ENCODE results near the gene LYVE1.

Gene LYVE1

GRCh38 chr11:10520562-10520961, 47.9 kb downstream of the LYVE1 start:
- DNase-seq (ENCODE audit: low read depth): no peak

DNA sequence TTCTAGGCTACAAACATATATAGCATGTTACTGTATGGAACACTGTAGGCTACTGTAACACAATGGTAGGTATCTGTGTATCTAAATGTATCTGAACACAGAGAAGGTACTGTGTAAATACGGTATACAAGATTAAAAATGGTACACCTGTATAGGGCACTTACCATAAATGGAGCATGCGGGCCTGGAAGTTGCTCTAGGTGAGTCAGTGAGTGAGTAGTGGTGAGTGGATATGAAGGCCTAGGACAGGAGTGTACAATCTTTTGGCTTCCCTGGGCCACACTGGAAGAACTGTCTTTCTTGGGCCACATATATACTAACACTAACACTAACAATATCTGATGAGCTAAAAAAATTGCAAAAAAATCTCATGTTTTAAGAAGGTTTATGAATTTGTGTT, 48.8 kb downstream of the LYVE1 start:
- no peak for DNase-seq (ENCODE audit: low read depth)

DNA sequence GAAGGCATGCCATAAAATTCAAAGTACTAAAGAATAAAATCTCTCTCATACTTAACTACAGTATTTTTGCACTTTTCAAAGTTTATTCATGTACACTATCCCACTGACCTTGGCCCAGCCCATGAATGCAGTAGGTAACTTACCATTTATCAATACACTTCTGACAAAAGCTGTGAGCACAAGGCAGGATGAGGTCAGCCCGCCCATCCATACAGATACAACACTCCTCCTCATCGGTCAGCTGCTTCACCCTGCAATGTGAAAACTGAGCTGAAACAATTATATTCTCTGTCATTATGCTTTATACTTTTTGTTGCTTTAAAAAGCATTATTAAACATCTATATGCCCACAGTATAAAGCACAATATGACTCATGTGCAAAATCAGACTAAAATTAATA, 49.6 kb downstream of the LYVE1 start:
- no peak for DNase-seq (ENCODE audit: low read depth)

GRCh38 chr11:10518123-10518522, 50.3 kb downstream of the LYVE1 start:
- no peak for DNase-seq (ENCODE audit: low read depth)

- no peak for DNase-seq (ENCODE audit: low read depth)
Observed at GRCh38 chr11:10515418-10515817, 53.0 kb downstream of the LYVE1 start.

- peak; percentile 59 for DNase-seq (ENCODE audit: low read depth)
Observed at GRCh38 chr11:10514709-10515108, 53.8 kb downstream of the LYVE1 start.

DNA sequence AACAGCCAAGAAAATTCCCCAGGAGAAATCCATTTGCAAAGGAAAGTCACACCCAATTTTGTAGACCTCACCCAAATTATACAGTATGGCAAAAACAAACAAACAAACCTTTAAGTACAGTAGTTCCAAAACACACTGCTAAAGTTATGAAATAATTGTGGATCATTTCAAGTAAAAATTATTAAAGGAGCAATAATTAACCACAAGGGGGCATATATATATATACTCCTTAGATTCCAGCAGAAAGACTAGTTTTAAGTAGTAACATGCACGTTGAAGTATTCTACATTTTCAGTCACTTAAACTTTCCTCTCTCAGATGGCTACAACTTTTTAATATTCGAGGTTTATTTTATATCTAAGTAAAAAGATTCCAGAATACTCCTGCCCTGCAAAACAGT, 54.3 kb downstream of the LYVE1 start:
- DNase-seq (ENCODE audit: low read depth): peak; percentile 43

GRCh38 chr11:10511181-10511621, 57.3 kb downstream of the LYVE1 start:
- no peak for DNase-seq (ENCODE audit: low read depth)
